OCI-LY3 (cell line): Measurements from ENCODE around the gene OR52B2.

Experiments
- EZH2phosphoT487 ChIP-seq: fragments of 200-600 bp; shearing (Covaris generic); IDR thresholded peaks from 2 replicates; pipeline ENCODE4 v1.6.1; 2018; ENCODE audit warnings: antibody characterized with exemption, mixed run types, low read depth
- TF ChIP-seq, protein P1 (sequence below): fragments of 200-600, 300-600 bp; sonication (generic); IDR thresholded peaks from 2 replicates; pipeline ENCODE4 v1.5.1; 2014; ENCODE audit warnings: antibody characterized with exemption, low read length, low read depth

DNA sequence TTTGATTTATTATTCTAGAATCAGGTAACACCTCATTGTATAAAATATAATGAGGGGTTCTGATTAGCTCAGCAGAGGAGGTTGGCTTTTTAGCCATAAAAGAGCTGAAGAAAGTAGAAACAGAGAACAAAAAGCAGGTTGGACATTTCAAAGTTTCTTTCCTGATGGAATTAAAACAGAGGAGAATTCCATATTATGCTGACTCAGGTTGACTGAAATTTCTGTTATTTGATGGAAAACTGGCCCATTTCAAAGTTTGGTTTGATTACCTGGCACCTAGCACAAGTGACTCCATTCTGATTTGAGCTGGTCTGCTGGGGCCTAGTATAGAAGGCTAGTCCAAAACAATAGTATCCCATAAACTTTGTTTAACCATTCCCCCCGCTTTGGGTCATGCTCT lies 37.7 kb downstream of the OR52B2 start:
- TF ChIP-seq, protein P1, sequence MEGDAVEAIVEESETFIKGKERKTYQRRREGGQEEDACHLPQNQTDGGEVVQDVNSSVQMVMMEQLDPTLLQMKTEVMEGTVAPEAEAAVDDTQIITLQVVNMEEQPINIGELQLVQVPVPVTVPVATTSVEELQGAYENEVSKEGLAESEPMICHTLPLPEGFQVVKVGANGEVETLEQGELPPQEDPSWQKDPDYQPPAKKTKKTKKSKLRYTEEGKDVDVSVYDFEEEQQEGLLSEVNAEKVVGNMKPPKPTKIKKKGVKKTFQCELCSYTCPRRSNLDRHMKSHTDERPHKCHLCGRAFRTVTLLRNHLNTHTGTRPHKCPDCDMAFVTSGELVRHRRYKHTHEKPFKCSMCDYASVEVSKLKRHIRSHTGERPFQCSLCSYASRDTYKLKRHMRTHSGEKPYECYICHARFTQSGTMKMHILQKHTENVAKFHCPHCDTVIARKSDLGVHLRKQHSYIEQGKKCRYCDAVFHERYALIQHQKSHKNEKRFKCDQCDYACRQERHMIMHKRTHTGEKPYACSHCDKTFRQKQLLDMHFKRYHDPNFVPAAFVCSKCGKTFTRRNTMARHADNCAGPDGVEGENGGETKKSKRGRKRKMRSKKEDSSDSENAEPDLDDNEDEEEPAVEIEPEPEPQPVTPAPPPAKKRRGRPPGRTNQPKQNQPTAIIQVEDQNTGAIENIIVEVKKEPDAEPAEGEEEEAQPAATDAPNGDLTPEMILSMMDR, result no peak
- TF ChIP-seq EZH2phosphoT487, result no peak
